GM13977 (cell line): ENCODE data around the gene HM13.
A peak's percentile ranks its signal among the peaks of the same experiment; 100 is the strongest.
"Not testable (repeated sequence)": the region's sequence is repeated elsewhere in the genome, so short reads cannot be mapped to it uniquely, and the experiment has no call there.

ENCODE experiments used
- DNase-seq: peaks from one replicate; pipeline ENCODE4 v3.0.0; 2012; ENCODE audit warnings: low spot score
- in situ Hi-C: fragments of 300-500 bp; cut with MboI; formaldehyde crosslinking; loops from one replicate; pipeline ENCODE4 v1.12.0; 2022; ENCODE audit warnings: low sequenced_read_pairs, low pct_unique_long_range_greater_than_20kb, mixed read lengths, inconsistent platforms; ENCODE audit not compliant: unreplicated experiment
- TF ChIP-seq, protein P1 (sequence below): IDR thresholded peaks from 2 replicates; pipeline ENCODE4 v1.5.1; 2012; ENCODE audit warnings: mild to moderate bottlenecking, control low read depth; ENCODE audit not compliant: insufficient read depth; ENCODE audit errors: extremely low read depth, missing control alignments

HM13 gene

GRCh38 chr20:31572042-31572700, 57.9 kb downstream of the HM13 start:
- TF ChIP-seq, protein P1, sequence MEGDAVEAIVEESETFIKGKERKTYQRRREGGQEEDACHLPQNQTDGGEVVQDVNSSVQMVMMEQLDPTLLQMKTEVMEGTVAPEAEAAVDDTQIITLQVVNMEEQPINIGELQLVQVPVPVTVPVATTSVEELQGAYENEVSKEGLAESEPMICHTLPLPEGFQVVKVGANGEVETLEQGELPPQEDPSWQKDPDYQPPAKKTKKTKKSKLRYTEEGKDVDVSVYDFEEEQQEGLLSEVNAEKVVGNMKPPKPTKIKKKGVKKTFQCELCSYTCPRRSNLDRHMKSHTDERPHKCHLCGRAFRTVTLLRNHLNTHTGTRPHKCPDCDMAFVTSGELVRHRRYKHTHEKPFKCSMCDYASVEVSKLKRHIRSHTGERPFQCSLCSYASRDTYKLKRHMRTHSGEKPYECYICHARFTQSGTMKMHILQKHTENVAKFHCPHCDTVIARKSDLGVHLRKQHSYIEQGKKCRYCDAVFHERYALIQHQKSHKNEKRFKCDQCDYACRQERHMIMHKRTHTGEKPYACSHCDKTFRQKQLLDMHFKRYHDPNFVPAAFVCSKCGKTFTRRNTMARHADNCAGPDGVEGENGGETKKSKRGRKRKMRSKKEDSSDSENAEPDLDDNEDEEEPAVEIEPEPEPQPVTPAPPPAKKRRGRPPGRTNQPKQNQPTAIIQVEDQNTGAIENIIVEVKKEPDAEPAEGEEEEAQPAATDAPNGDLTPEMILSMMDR, result no peak
- in situ Hi-C loops, result no loop called here
- no peak for DNase-seq

DNA sequence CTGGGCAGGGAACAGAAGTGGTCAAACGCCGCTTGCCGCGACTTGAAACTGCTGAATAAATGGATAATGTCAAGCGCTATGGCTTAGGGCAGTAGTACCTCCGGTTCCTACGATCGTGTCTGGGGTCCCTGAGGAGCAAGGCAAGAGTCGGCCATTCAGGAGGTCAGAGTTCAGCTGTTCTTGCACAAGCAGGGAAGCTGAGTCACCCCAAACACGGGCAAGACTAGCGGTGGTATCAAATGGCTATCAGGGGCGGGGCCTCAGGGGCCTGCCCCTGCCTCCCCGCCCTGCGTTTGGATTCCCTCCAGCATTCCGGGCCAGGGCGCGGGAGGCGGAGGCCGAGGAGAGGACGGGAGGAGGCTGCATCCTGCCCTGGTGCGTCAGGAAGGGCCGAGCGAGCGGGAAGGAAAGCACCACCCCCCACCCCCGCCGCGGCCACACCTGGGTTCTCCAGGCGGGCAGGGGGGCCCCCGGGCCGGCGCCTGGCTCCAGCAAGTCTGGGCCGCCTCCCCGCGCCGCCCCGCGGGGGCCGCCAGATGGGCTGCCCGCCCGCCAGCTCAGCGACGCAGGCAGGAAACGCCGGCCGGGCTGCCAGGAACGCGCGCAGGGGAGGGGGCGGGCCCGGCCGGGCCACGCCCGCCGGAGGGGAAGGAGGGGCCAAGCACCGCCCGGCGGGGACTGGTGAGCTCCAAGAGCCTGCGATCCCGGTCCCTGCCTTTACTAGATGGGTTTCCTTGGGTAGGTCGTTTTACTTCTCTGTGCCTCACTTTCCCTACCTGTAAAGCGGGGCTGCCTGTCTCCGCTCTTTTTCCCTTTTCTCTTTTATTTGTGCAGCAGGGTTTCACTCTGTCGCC, 58.7 kb downstream of the HM13 start:
- peak; percentile 93 for DNase-seq
- in situ Hi-C loops, result no loop called here
- TF ChIP-seq, protein P1, result peak; percentile 7

- TF ChIP-seq, protein P1, result no peak
- no peak for DNase-seq
- in situ Hi-C loops, result no loop called here
These were observed 59.5 kb downstream of the HM13 start for GRCh38 chr20:31573555-31574321.

DNA sequence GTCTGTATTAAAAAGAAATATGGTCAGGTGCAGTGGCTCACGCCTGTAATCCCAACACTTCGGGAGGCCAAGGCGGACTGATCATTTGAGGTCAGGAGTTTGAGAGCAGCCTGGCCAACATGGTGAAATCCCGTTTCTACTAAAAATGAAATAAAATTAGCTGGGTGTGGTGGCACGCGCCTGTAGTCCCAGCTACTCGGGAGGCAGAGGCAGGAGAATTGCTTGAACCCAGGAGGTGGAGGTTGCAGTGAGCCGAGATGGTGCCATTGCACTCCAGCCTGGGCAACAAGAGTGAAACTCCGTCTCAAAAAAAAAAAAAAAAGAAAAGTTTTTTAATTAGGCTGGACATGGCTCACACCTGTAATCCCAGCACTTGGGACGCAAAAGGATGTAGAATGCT, 60.7 kb downstream of the HM13 start:
- DNase-seq, in situ Hi-C loops: not testable (repeated sequence)

- in situ Hi-C loops, result no loop called here
- no peak for DNase-seq
- TF ChIP-seq, protein P1, result no peak
These were observed 62.5 kb downstream of the HM13 start for GRCh38 chr20:31576751-31577150.

DNA sequence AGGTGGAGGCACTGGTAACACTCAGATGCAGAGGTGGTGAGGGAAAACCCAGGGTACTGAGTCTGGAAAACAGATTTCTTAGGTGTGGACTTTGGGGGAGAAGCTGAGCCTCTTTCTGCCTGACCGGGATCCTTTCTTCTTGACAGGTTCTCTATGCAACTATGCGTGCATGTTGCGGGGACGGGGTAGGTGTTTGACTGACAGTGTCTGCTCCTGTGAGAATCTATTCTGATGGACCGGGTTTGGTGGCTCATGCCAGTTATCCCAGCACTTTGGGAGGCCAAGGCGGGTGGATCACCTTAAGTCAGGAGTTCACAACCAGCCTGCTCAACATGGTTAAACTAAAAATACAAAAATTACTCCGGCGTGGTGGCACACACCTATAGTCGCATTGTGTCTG, 63.0 kb downstream of the HM13 start:
- TF ChIP-seq, protein P1, result no peak
- in situ Hi-C loops, result no loop called here
- DNase-seq, result no peak
